SK-N-MC (cell line): ENCODE measurements around the gene PRR23E.

Source experiments
- DNase-seq: peaks from one replicate; pipeline ENCODE4 v3.0.0-alpha.2; 2011; ENCODE audit warnings: low read depth, low spot score
- H3K27ac ChIP-seq: fragments of 200-600 bp; sonication (generic); 2 replicates; pipeline ENCODE4 v1.5.1; 2016; ENCODE audit warnings: mixed run types
- H3K36me3 ChIP-seq: fragments of 200-600 bp; sonication (generic); 2 replicates; pipeline ENCODE4 v1.6.1; 2017; ENCODE audit warnings: antibody characterized with exemption, low read length, mixed read lengths; ENCODE audit not compliant: insufficient read depth
- H3K4me3 ChIP-seq: fragments of 200-600 bp; sonication (generic); 2 replicates; pipeline ENCODE4 v1.5.1; 2016
- H3K9ac ChIP-seq: fragments of 200-600 bp; sonication (generic); 2 replicates; pipeline ENCODE4 v1.8.0; 2017; ENCODE audit warnings: mixed run types, mixed read lengths; ENCODE audit not compliant: insufficient read length
- H3K9me3 ChIP-seq: fragments of 200-600 bp; sonication (generic); 2 replicates; pipeline ENCODE4 v1.6.1; 2017; ENCODE audit warnings: low read depth, mild to moderate bottlenecking, antibody characterized with exemption, low read length, moderate library complexity, mixed read lengths
- EZH2 ChIP-seq: fragments of 200-600 bp; sonication (generic); IDR thresholded peaks from one replicate; pipeline ENCODE4 v1.6.1; 2017; ENCODE audit warnings: antibody characterized with exemption
- FOXP2 ChIP-seq: optimal IDR thresholded peaks from 2 replicates; pipeline ENCODE3; 2011; ENCODE audit warnings: mild to moderate bottlenecking, moderate library complexity; ENCODE audit not compliant: insufficient read depth; ENCODE audit errors: extremely low read length, control extremely low read depth
- POLR2AphosphoS5 ChIP-seq: IDR thresholded peaks from 2 replicates; pipeline ENCODE4 v1.6.1; 2012; ENCODE audit warnings: mild to moderate bottlenecking, low read depth, low read length, borderline replicate concordance

Gene PRR23E

GRCh38 chr3:127235706-127236105 lies 42.8 kb downstream of the PRR23E start:
- H3K9ac ChIP-seq: no peak overlapping the region
- no peak for TF ChIP-seq FOXP2
- TF ChIP-seq EZH2: no peak
- TF ChIP-seq POLR2AphosphoS5: no peak
- H3K36me3 ChIP-seq: no peaks in the 10 kb centered on the region
- no peak overlapping the region for H3K27ac ChIP-seq
- no peak overlapping the region for H3K4me3 ChIP-seq
- no peaks in the 10 kb centered on the region for H3K9me3 ChIP-seq
- DNase-seq: no peak

GRCh38 chr3:127237835-127238234 lies 44.9 kb downstream of the PRR23E start:
- Histone ChIP-seq H3K9ac (no peak overlapping the region), H3K27ac (no peak overlapping the region), H3K4me3 (no peak overlapping the region), H3K9me3 (no peaks in the 10 kb centered on the region), H3K36me3 (no peaks in the 10 kb centered on the region)
- TF ChIP-seq EZH2 (no peak), FOXP2 (no peak), POLR2AphosphoS5 (no peak)
- DNase-seq: no peak

DNA sequence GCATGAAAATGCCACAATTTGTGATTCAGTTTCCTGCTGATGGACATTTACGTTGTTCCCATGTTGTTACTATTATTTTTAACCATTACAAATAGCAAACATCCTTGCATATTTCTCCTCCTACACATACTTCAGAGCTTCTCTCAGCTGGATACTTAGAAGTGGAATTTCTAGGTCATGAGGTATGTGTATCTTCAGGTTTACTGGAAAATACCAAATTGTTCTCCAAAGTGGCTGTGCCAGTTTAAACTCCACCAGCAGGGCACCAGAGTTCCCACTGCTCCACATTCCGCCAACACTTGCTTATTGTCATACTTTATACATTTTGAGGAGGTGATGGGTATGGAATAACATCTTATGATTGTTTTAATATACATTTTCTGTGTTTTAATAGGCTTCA lies 45.7 kb downstream of the PRR23E start:
- no peak for TF ChIP-seq POLR2AphosphoS5
- TF ChIP-seq FOXP2: no peak
- Histone ChIP-seq H3K27ac (no peak overlapping the region), H3K4me3 (no peak overlapping the region), H3K9me3 (no peaks in the 10 kb centered on the region), H3K36me3 (no peaks in the 10 kb centered on the region), H3K9ac (no peak overlapping the region)
- no peak for DNase-seq

- H3K9ac ChIP-seq: no peak overlapping the region
- DNase-seq: no peak
- no peaks in the 10 kb centered on the region for H3K36me3 ChIP-seq
- H3K4me3 ChIP-seq: no peak overlapping the region
- H3K27ac ChIP-seq: no peak overlapping the region
- TF ChIP-seq POLR2AphosphoS5 (no peak), FOXP2 (no peak), EZH2 (no peak)
- no peaks in the 10 kb centered on the region; the same call in 1 of the 2 replicates for H3K9me3 ChIP-seq
Observed at GRCh38 chr3:127247292-127247691, 54.4 kb downstream of the PRR23E start.
